Activated T-cell treated with anti-CD3 and anti-CD28 coated beads, Interleukin-2, amount 50 U/mL, for 24 hours (primary cell): ENCODE results near the gene MCM9.
"Not testable (repeated sequence)": the region's sequence is repeated elsewhere in the genome, so short reads cannot be mapped to it uniquely, and the experiment has no call there.

Experiments used
- DNase-seq: peaks from one replicate; pipeline ENCODE4 v3.0.0-alpha.2; 2020
- H3K27ac Mint-ChIP-seq: 2 replicates; pipeline ENCODE4 v1.8.0; 2020; ENCODE audit warnings: mild to moderate bottlenecking, mixed read lengths
- H3K27me3 Mint-ChIP-seq: 2 replicates; pipeline ENCODE4 v1.8.0; 2020; ENCODE audit warnings: mixed read lengths
- H3K36me3 Mint-ChIP-seq: 2 replicates; pipeline ENCODE4 v1.8.0; 2020; ENCODE audit warnings: low read depth, mixed read lengths
- H3K4me1 Mint-ChIP-seq: 2 replicates; pipeline ENCODE4 v1.8.0; 2020; ENCODE audit warnings: low read depth, mixed read lengths
- H3K4me3 Mint-ChIP-seq: 2 replicates; pipeline ENCODE4 v1.8.0; 2020; ENCODE audit warnings: mild to moderate bottlenecking, moderate library complexity, mixed read lengths
- H3K9me3 Mint-ChIP-seq: 2 replicates; pipeline ENCODE4 v1.8.0; 2020; ENCODE audit warnings: mixed read lengths

Gene MCM9

DNA sequence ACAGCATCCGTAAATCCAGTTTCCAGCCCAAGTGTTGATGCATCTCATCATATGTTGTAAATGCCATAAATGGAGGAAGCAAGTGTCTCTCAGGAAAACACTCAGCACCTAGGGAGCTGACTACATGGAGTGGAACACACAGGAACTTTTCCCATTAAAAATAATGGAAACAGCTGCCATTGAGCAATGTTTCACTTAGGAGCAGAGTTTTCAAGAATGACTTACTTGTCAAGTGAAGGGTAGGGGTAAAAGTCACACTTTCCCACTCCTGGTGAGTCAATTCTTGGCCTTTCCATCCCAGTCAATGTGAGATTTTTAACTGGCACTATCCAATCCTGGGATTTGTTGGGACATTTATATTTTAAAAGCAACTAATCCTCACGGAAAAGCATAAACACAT, 160.4 kb downstream of the MCM9 start:
- no peak for DNase-seq
- no peak overlapping the region for H3K4me3 Mint-ChIP-seq
- no peaks in the 10 kb centered on the region for H3K9me3 Mint-ChIP-seq
- H3K4me1 Mint-ChIP-seq = peaks cover 34% of the 10 kb centered on the region
- no peaks in the 10 kb centered on the region for H3K27me3 Mint-ChIP-seq
- no peaks in the 10 kb centered on the region for H3K36me3 Mint-ChIP-seq
- no peak overlapping the region for H3K27ac Mint-ChIP-seq

GRCh38 chr6:118772886-118773285, 162.1 kb downstream of the MCM9 start:
- DNase-seq = no peak
- Mint-ChIP-seq H3K36me3 (no peaks in the 10 kb centered on the region), H3K4me3 (no peak overlapping the region), H3K9me3 (no peaks in the 10 kb centered on the region), H3K27ac (no peak overlapping the region), H3K4me1 (peaks cover 42% of the 10 kb centered on the region), H3K27me3 (no peaks in the 10 kb centered on the region)

DNA sequence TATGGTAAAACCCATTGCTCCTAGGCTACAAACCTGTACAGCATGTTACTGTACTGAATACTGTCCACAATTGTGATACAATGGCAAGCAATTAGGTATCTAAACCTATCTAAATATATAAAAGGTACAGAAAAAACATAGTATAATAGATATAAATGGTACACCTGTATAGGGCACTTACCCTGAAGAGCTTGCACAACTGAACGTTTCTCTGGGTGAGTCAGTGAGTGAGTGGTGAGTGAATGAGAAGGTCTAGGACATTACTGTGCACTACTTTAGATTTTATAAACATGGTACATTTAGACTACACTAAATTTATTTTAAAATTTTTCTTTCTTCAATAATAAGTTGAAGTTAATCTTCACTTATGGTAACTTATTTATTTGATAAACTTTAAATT, 163.7 kb downstream of the MCM9 start:
- H3K9me3 Mint-ChIP-seq = no peaks in the 10 kb centered on the region
- H3K4me1 Mint-ChIP-seq = peaks cover 30% of the 10 kb centered on the region
- H3K36me3 Mint-ChIP-seq = no peaks in the 10 kb centered on the region
- no peak overlapping the region for H3K27ac Mint-ChIP-seq
- no peak overlapping the region for H3K4me3 Mint-ChIP-seq
- no peak for DNase-seq
- no peaks in the 10 kb centered on the region for H3K27me3 Mint-ChIP-seq

DNA sequence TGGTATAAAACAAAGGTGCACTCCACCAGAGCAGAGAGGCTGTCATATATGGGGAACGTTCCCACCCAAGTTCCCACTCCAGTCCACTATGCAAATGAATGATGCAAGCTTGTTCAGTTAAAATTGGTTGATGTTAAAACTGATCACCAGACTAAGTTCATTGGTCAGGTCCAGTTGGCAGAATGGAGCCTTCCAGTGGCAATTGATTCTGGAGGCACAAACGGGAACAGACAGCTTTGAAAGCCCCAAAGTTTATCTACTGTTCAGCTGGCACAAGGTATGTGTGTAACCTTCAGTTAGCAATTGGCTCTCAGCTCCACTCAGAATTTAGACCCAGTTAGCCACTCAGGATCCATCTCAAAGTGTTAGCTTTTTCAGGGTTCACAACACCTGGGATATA, 164.1 kb downstream of the MCM9 start:
- no peak for DNase-seq
- no peak overlapping the region for H3K27ac Mint-ChIP-seq
- H3K36me3 Mint-ChIP-seq = no peaks in the 10 kb centered on the region
- no peaks in the 10 kb centered on the region for H3K9me3 Mint-ChIP-seq
- no peak overlapping the region for H3K4me3 Mint-ChIP-seq
- peaks cover 29% of the 10 kb centered on the region for H3K4me1 Mint-ChIP-seq
- H3K27me3 Mint-ChIP-seq = no peaks in the 10 kb centered on the region

GRCh38 chr6:118770112-118770788, 164.7 kb downstream of the MCM9 start:
- peaks cover 33% of the 10 kb centered on the region for H3K4me1 Mint-ChIP-seq
- no peak overlapping the region for H3K4me3 Mint-ChIP-seq
- no peaks in the 10 kb centered on the region for H3K36me3 Mint-ChIP-seq
- H3K27me3 Mint-ChIP-seq = no peaks in the 10 kb centered on the region
- no peak overlapping the region for H3K27ac Mint-ChIP-seq
- no peak for DNase-seq
- no peaks in the 10 kb centered on the region for H3K9me3 Mint-ChIP-seq

DNA sequence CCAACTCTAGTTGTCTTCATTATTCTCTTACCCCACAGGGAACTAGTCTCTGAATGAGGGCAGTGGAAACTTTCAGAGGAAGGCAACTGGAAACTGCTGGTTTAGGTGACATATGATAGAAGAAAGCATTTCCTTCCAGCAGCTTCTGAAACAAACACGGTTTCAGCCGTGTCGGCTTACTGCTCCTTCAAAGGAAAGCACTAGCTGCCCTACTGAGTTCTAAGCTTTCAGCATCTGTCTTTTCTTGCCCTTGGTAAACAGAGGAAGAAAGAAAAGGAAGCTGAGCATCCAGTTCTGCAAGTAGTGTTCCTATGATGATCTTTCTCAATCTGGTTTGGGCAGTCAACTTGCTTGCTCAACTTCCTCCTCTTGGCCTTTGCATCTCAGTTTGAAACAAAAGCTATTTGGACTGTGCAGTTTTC, 166.0 kb downstream of the MCM9 start:
- DNase-seq = no peak

GRCh38 chr6:118768441-118768840, 166.5 kb downstream of the MCM9 start:
- Mint-ChIP-seq H3K27ac (peak overlapping the region; percentile 83), H3K36me3 (no peaks in the 10 kb centered on the region), H3K4me1 (peaks cover 35% of the 10 kb centered on the region), H3K4me3 (peak overlapping the region; percentile 16), H3K9me3 (no peaks in the 10 kb centered on the region), H3K27me3 (no peaks in the 10 kb centered on the region)
- DNase-seq = no peak

More for the DNA sequence above, 166.0 kb downstream of the MCM9 start:
- Mint-ChIP-seq H3K27ac (peak overlapping the region; percentile 83), H3K27me3 (no peaks in the 10 kb centered on the region), H3K36me3 (no peaks in the 10 kb centered on the region), H3K9me3 (no peaks in the 10 kb centered on the region), H3K4me3 (peak overlapping the region; percentile 16), H3K4me1 (peaks cover 35% of the 10 kb centered on the region)

- not testable (repeated sequence) for DNase-seq, H3K27me3 Mint-ChIP-seq, H3K4me3 Mint-ChIP-seq, H3K36me3 Mint-ChIP-seq, H3K27ac Mint-ChIP-seq, H3K9me3 Mint-ChIP-seq
- peaks cover 33% of the 10 kb centered on the region for H3K4me1 Mint-ChIP-seq
Measured at GRCh38 chr6:118765316-118765715, 169.6 kb downstream of the MCM9 start.

DNA sequence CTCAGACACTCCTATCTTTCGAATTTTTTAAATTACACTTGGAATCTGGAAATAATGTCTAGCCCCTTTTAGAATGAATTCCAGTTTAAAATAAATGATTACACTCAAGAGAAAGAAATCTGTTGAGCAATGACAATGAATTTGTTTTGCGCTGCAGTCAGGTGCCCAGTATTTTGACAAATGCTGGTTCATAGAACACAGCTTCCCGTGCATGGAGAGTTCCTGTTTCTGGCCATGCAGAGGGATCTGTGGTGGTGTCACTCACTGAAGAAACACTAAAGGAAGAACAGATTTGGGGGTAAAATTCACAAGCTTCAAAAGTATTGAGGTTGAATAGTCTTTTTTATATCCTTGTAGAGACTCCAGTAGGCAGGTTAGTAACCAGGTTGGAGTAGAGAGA, 170.2 kb downstream of the MCM9 start:
- Mint-ChIP-seq H3K27ac (no peak overlapping the region), H3K36me3 (no peaks in the 10 kb centered on the region), H3K27me3 (no peaks in the 10 kb centered on the region), H3K4me1 (peaks cover 28% of the 10 kb centered on the region), H3K4me3 (no peak overlapping the region), H3K9me3 (no peaks in the 10 kb centered on the region)
- DNase-seq = no peak
